ENCODE results near the gene AIG1. TPM values are rescaled to one million over a fixed set of nuclear protein-coding genes. Genes with fewer than 3 reads are reported as not detected.

AIG1 gene
- total and polyA plus RNA-seq, 2 of the 4 experiments (the other 2 are of a cell fraction): 21.3 to 27.1 TPM

DNA sequence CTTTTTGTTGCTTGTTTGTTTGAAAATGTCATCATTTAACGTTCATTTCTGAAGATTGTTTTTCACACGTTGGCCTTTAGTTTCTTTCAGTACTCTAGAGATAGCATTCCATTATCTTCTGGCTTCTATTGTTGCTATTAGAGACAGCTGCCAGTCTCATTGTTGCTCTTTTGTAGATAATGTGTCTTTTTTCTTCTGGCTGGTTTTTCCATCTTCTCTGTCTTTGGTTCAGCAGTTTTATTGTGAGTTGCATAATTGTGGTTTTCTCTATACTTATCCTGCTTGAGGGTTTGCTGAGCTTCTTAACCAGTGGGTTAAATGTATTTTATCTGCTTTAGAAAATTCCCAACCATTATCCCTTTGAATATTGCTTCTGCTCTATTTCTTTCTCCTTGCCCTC, 23.2 kb upstream of the AIG1 start:
- H3K36me3 ChIP-seq (ENCODE audit: control insufficient read depth, insufficient read depth, low read length): no peaks in the 10 kb centered on the region
- H2AK9ac ChIP-seq (replicated peaks; ENCODE audit: low read depth, low read length, poor library complexity): no peak overlapping the region
- no peak overlapping the region for H4K8ac ChIP-seq (ENCODE audit: low read depth in 2 of 2, low read length in 2 of 2)
- H3K79me1 ChIP-seq (ENCODE audit: low read depth in 1 of 2, low read length in 2 of 2): no peaks in the 10 kb centered on the region
- dilution Hi-C loops (cut with HindIII; ENCODE audit: low sequenced_read_pairs, unreplicated experiment) (no loop called here), in situ Hi-C loops (cut with MboI; ENCODE audit: low sequenced_read_pairs) (no loop called here), intact Hi-C loops (cut with micrococcal nuclease) (no loop called here)
- no peak overlapping the region for H2BK5ac ChIP-seq (ENCODE audit: low read depth, low read length, poor library complexity, severe bottlenecking)
- no peaks in the 10 kb centered on the region for H3K9me1 ChIP-seq (ENCODE audit: insufficient read depth, low read length)
- ATAC-seq (ENCODE audit: low read depth): no peak
- H3K18ac ChIP-seq (ENCODE audit: low read depth, low read length): no peak overlapping the region
- H2BK20ac ChIP-seq (ENCODE audit: low read depth, low read length): no peak overlapping the region
- no peaks in the 10 kb centered on the region for H4K20me1 ChIP-seq (ENCODE audit: insufficient read depth, low read length)
- no peak overlapping the region for H3K4me3 ChIP-seq (ENCODE audit: insufficient read depth, low read depth, low read length)
- H2BK15ac ChIP-seq (ENCODE audit: low read depth, low read length): no peak overlapping the region
- ChIA-PET CTCF (interaction anchor here (1.2 kb wide), 1 partner anchor 11 kb away, joined by 3 read pairs; no protein-coding TSS in a partner anchor), POLR2A (ENCODE audit: unreplicated experiment) (no interaction called here)
- H3K9ac ChIP-seq (ENCODE audit: low read depth, low read length): no peak overlapping the region
- no peak for DNase-seq
- no peak overlapping the region for H2AK5ac ChIP-seq (ENCODE audit: low read depth, low read length)
- H3K4me1 ChIP-seq (ENCODE audit: control insufficient read depth, insufficient read depth, low read length): no peaks in the 10 kb centered on the region
- TF ChIP-seq, protein P1, sequence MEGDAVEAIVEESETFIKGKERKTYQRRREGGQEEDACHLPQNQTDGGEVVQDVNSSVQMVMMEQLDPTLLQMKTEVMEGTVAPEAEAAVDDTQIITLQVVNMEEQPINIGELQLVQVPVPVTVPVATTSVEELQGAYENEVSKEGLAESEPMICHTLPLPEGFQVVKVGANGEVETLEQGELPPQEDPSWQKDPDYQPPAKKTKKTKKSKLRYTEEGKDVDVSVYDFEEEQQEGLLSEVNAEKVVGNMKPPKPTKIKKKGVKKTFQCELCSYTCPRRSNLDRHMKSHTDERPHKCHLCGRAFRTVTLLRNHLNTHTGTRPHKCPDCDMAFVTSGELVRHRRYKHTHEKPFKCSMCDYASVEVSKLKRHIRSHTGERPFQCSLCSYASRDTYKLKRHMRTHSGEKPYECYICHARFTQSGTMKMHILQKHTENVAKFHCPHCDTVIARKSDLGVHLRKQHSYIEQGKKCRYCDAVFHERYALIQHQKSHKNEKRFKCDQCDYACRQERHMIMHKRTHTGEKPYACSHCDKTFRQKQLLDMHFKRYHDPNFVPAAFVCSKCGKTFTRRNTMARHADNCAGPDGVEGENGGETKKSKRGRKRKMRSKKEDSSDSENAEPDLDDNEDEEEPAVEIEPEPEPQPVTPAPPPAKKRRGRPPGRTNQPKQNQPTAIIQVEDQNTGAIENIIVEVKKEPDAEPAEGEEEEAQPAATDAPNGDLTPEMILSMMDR (conservative IDR thresholded peaks at IDR 0.05; ENCODE audit: low read depth, low read length): no peak
- no peak overlapping the region for H3K4me2 ChIP-seq (ENCODE audit: low read depth, low read length)
- H3K27me3 ChIP-seq (ENCODE audit: control insufficient read depth, insufficient read depth, low read length): peaks cover 5% of the 10 kb centered on the region; the same call in 1 of the 2 replicates
- WGBS, 2 experiments (ENCODE audit: extremely low coverage in 2 of 2, insufficient read length in 1 of 2): no CpG with 5 or more reads among the region's 2 CpGs
- H3K14ac ChIP-seq (replicated peaks; ENCODE audit: low read depth, low read length): no peak overlapping the region
- H3K4ac ChIP-seq (ENCODE audit: low read depth, low read length): no peak overlapping the region
- H2BK120ac ChIP-seq (ENCODE audit: low read depth, low read length): no peak overlapping the region
- no peak overlapping the region for H3K56ac ChIP-seq (ENCODE audit: extremely low read depth, insufficient read depth, low read length)
- H4K5ac ChIP-seq (ENCODE audit: low read depth, low read length): no peak overlapping the region
- no TSS peak for BruUV-seq (replicated peaks)
- no peak overlapping the region for H2AFZ ChIP-seq (replicated peaks; ENCODE audit: low read length, poor library complexity)
- H4K91ac ChIP-seq (ENCODE audit: insufficient read depth, low read depth, low read length): no peak overlapping the region
- H3K23ac ChIP-seq (ENCODE audit: low read depth, low read length): no peak overlapping the region
- H3K27ac ChIP-seq (ENCODE audit: insufficient read depth, low read length): no peak overlapping the region
- H3K9me3 ChIP-seq (ENCODE audit: control insufficient read depth, insufficient read depth, low read length): no peaks in the 10 kb centered on the region; the same call in 1 of the 2 replicates
